Measurements from ENCODE around the gene ANO4. TPM values are rescaled to one million over a fixed set of nuclear protein-coding genes. Genes with fewer than 3 reads are reported as not detected.
"Not testable (repeated sequence)": the region's sequence is repeated elsewhere in the genome, so short reads cannot be mapped to it uniquely, and the experiment has no call there.

The ANO4 gene
- total RNA-seq, 1 donor from 2014 or later = 1.7 TPM

- no peak for ATAC-seq
These were observed 132.2 kb downstream of the ANO4 start for GRCh38 chr12:100926669-100927248.

DNA sequence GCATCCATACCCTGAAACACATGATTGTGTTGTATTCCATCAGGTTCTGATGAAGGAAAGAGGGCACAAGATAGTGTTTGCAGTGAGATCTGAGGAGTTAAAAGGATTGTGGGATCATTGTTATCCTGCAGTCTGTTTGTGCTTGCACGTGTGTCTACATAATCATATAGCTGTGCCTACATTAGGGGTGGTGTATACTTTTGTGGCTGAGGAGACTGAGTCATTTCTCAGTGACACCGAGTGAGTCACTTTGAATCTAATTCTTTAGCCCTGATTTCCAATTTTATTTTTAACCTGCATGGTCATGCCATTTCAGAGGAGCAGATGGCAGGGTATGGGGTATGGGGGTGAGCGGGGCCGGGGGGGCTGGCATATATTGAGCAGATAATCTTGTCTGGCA, 133.2 kb downstream of the ANO4 start:
- intact Hi-C loops (cut with DNase I) = no loop called here
- DNase-seq (ENCODE audit: low spot score) (no peak), ATAC-seq (no peak)

More at GRCh38 chr12:100926669-100927248, 132.2 kb downstream of the ANO4 start:
- intact Hi-C loops (cut with DNase I) = no loop called here
- no peak for DNase-seq (ENCODE audit: low spot score)

GRCh38 chr12:100932571-100932970, 138.0 kb downstream of the ANO4 start:
- no peak for ATAC-seq
- no peak for DNase-seq (ENCODE audit: low spot score)
- intact Hi-C loops (cut with DNase I) = no loop called here

DNA sequence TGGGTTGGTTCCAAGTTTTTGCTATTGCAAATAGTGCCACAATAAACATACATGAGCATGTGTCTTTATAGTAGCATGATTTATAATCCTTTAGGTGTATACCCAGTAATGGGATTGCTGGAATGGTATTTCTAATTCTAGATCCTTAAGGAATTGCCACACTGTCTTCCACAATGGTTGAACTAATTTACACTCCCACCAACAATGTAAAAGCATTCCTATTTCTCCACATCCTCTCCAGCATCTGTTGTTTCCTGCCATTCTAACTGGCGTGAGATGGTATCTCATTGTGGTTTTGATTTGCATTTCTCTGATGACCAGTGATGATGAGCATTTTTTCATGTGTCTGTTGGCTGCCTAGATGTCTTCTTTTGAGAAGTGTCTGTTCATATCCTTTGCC, 139.0 kb downstream of the ANO4 start:
- DNase-seq (ENCODE audit: low spot score); ATAC-seq: not testable (repeated sequence)

GRCh38 chr12:100935929-100936328, 141.4 kb downstream of the ANO4 start:
- no peak for DNase-seq (ENCODE audit: low spot score)
- intact Hi-C loops (cut with DNase I) = no loop called here
- no peak for ATAC-seq

More for the DNA sequence above, 139.0 kb downstream of the ANO4 start:
- intact Hi-C loops (cut with DNase I) = not testable (repeated sequence)

- ATAC-seq (no peak), DNase-seq (ENCODE audit: low spot score) (no peak)
- intact Hi-C loops (cut with DNase I) = no loop called here
These were observed 142.1 kb downstream of the ANO4 start for GRCh38 chr12:100936661-100937060.

- no peak for DNase-seq (ENCODE audit: low spot score)
- intact Hi-C loops (cut with DNase I) = no loop called here
- ATAC-seq = no peak
These were observed 145.9 kb downstream of the ANO4 start for GRCh38 chr12:100940503-100940902.

DNA sequence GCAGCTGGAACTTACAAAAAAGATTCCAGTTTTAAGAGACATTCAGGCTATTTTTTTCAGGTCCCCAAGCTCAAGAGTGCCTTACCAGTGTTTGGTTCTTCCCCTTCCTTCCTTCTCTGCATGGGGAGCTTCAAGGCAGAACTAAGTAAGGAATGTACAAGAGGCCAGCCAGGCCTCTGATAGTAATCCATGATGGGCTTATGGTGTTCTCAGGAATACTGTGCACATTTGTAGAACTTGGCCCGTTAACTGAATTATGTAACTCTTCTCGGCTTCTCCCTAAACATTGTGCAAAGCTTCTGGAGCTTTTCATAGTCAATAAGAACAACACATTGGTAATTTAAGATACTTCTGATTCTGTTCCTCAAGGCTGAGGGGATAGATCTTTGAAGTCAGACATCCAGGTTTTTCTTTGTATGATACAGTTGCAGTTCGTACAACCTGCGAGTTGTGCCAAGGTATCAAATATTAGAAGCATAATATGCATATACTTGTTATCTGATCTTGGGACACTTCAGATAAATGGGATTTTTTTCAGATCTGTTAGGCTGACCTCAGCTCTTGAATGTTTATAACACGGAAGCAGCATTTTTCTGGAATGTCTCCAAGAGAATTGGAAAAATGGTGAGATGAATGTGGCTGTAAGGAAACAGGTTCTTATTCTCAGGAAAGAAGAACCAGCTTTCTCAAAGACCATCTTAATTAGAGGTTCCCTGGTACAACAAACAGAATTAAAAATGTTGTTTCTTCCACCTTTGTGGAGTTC, 148.6 kb downstream of the ANO4 start:
- ATAC-seq (peak; percentile 34), DNase-seq (ENCODE audit: low spot score) (no peak)
- intact Hi-C loops (cut with DNase I) = no loop called here

DNA sequence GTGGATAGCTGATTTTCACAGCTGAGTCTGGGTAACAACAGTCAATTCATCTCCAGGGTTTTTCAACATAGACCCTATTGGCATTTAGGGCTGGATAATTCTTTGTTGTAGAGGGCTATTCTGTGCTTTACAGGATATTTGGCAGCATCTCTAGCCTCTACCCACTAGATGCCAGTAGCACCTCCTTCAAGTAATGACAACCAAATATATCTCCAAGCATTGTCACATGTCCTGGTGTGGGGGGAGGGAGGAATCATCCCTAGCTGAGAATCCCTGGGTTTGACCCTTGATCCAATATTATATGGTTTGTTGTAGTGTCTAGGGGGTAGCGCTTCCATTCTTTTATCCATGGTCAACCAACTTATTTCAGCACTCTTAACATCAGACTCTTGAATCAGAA, 157.2 kb downstream of the ANO4 start:
- ATAC-seq = no peak
- intact Hi-C loops (cut with DNase I) = no loop called here
- no peak for DNase-seq (ENCODE audit: low spot score)

GRCh38 chr12:100953217-100953616, 158.6 kb downstream of the ANO4 start:
- DNase-seq (ENCODE audit: low spot score) = no peak
- no peak for ATAC-seq
- intact Hi-C loops (cut with DNase I) = no loop called here

DNA sequence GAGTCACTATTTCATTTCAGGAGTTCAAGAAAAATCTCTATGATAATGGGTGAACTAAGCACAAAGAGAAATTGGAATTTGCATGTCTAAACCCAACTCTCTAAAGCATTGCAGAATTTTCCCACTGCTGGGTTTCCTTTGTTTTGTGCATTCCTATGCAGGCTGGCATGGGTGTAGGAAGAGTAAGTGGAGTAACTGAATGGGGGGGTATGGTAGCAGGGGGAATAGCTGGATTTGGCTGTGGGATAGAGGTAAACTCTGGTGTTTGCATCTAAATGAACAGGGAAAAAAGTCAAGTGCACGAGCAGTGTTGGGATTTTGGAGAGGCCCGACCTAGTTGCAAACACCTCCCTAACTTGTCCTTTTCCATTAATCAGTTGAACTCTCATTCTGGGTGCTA, 159.1 kb downstream of the ANO4 start:
- intact Hi-C loops (cut with DNase I) = no loop called here
- DNase-seq (ENCODE audit: low spot score) (no peak), ATAC-seq (no peak)

- DNase-seq (ENCODE audit: low spot score) (no peak), ATAC-seq (no peak)
- intact Hi-C loops (cut with DNase I) = no loop called here
These were observed 159.5 kb downstream of the ANO4 start for GRCh38 chr12:100954118-100954517.

DNA sequence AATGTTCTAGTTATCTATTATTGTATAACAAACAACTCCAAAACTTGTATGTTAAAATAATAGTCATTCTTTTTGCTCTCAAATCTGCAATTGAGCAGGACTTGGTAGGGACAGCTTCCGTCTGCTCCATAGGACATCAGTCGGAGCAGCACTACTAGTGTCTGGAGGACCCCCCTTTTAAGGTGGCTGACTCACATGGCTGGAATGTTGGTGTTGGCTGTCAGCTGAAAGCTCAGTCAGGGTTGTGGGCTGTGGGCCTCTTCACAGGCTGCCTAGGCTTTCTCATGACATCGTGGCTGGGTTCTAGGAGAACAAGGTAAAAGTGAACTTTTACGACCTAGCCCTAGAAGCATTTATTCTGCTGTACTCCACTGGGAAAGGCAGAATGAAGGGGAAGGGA, 160.6 kb downstream of the ANO4 start:
- intact Hi-C loops (cut with DNase I) = no loop called here
- DNase-seq (ENCODE audit: low spot score) (no peak), ATAC-seq (no peak)

GRCh38 chr12:100956311-100956852, 161.8 kb downstream of the ANO4 start:
- no peak for DNase-seq (ENCODE audit: low spot score)
- intact Hi-C loops (cut with DNase I) = no loop called here
- ATAC-seq = no peak

DNA sequence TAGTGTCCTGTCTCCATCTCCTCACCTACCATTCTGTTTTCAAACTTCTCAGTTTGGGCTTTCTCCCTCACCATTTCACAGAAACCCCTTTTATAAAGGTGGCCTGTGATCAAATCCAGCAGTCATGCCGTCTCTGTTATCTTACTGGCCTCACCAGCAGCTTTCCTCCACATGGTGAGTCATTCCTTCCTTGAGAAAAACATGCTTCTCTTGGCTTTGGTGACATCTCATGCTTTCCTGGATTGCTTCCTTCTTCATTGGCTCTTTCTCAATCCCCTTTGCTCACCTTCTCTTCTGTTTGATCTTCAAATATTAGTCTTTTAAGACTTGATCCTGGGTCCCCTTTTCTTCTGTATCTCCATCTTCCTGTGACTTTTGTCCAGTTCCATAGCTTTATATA, 164.9 kb downstream of the ANO4 start:
- DNase-seq (ENCODE audit: low spot score) (no peak), ATAC-seq (no peak)
- intact Hi-C loops (cut with DNase I) = no loop called here

- DNase-seq (ENCODE audit: low spot score) (no peak), ATAC-seq (no peak)
- intact Hi-C loops (cut with DNase I) = no loop called here
These were observed 167.6 kb downstream of the ANO4 start for GRCh38 chr12:100962086-100962712.

- DNase-seq (ENCODE audit: low spot score) = no peak
- intact Hi-C loops (cut with DNase I) = no loop called here
- ATAC-seq = no peak
These were observed 168.8 kb downstream of the ANO4 start for GRCh38 chr12:100963381-100963780.

DNA sequence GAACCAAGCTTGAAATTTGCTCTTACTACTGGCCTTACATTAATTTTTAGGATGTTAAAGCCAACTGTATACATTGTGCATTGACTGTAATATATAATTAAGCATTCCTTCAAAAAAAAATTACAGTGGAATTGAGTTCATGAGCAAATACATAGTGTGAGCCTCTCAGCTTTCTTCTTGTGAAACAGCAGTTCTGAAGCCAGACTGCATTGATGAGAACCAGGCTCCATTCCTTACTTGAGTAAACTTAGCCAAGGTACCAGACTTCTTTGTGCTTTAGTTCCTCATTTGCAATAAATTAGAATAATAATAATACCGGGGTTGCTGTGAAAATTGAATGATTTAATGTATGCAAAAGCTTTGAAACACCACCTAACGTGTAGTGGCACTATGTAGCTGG, 169.5 kb downstream of the ANO4 start:
- intact Hi-C loops (cut with DNase I) = no loop called here
- ATAC-seq (no peak), DNase-seq (ENCODE audit: low spot score) (no peak)

GRCh38 chr12:100967189-100967588, 172.6 kb downstream of the ANO4 start:
- intact Hi-C loops (cut with DNase I) = no loop called here
- DNase-seq (ENCODE audit: low spot score) = no peak
- ATAC-seq = no peak

DNA sequence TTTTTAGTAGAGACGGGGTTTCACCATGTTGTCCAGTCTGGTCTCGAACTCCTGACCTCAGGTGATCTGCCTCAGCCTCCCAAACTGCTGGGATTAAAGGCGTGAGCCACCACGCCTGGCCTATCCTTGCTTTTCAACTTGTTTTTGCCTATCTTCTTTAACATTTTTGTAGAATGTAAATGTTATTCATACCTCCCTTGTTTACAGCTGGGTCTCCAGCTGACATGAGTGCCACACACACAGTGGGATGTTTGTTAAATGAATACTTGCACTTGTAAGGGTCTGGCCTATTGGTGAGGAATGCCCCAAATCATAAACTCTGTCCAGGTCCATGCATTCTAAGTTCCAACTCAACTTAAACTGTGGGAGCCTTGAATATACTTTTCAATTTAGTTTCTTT, 176.3 kb downstream of the ANO4 start:
- intact Hi-C loops (cut with DNase I) = no loop called here
- DNase-seq (ENCODE audit: low spot score) (no peak), ATAC-seq (no peak)

Data from sciatic nerve (tissue), 2 donors.